A549 (cell line): Measurements from ENCODE around the gene MCTP2. TPM values are rescaled to one million over a fixed set of nuclear protein-coding genes. Genes with fewer than 3 reads are reported as not detected.

ENCODE experiments used
- ATAC-seq, 2 experiments: fragments of 200-7000 bp in 1 of 2; fragments of >200 bp in 1 of 2; cut with Nextera tagmentation in 1 of 2; cut with Tn5 transposase in 1 of 2; 3 replicates each; pipeline versions ENCODE4 v1.8.0 to v1.9.1; 2018 to 2020; ENCODE audit warnings: mild to moderate bottlenecking in 1 of 2, moderate library complexity in 1 of 2
- CTCF ChIA-PET: fragments of 300-600 bp; sonication (Branson Sonifier 250); formaldehyde crosslinking; extraction: SDS; loops from one replicate; lab custom pipeline; 2021; ENCODE audit warnings: antibody characterized with exemption, inconsistent platforms; lab: Yijun Ruan, JAX
- POLR2A ChIA-PET: fragments of 350-600 bp; formaldehyde crosslinking; extraction: SDS; loops from one replicate; lab custom pipeline; 2021; ENCODE audit warnings: antibody characterized with exemption, inconsistent platforms; lab: Yijun Ruan, JAX
- DNase-seq, 2 experiments: peaks; one replicate each; pipeline versions ENCODE4 v3.0.0 to v3.0.0-alpha.2; 2011 to 2016; ENCODE audit warnings: low read depth in 1 of 2, low spot score in 1 of 2
- FAIRE-seq: peaks from 2 replicates; lab custom pipeline; 2011; peaks lifted over from hg19 to GRCh38; lab: Jason Lieb, UNC
- H3K27ac ChIP-seq, 2 experiments: fragments of >200 bp; sonication (Bioruptor Twin); formaldehyde crosslinking; 3 replicates each; pipeline ENCODE4 v1.5.1; 2016 to 2017
- H3K4me1 ChIP-seq: fragments of >200 bp; sonication (Bioruptor Twin); formaldehyde crosslinking; 3 replicates; pipeline ENCODE4 v1.6.1; 2016
- H3K4me2 ChIP-seq: fragments of >200 bp; sonication (Bioruptor Twin); formaldehyde crosslinking; 3 replicates; pipeline ENCODE4 v1.6.1; 2016
- H3K4me3 ChIP-seq: fragments of >200 bp; sonication (Bioruptor Twin); formaldehyde crosslinking; 3 replicates; pipeline ENCODE4 v1.5.1; 2016
- H3K9me3 ChIP-seq: fragments of >200 bp; sonication (Bioruptor Twin); formaldehyde crosslinking; 3 replicates; pipeline ENCODE4 v1.6.1; 2016
- BHLHE40 ChIP-seq: IDR thresholded peaks from 2 replicates; pipeline ENCODE4 v1.6.1; 2012; ENCODE audit warnings: low read depth, low read length, inconsistent platforms
- CEBPB ChIP-seq, 2 experiments: fragments of >200 bp in 1 of 2; sonication (Bioruptor Twin) in 1 of 2; formaldehyde crosslinking in 1 of 2; IDR thresholded peaks; 2 replicates each; pipeline ENCODE4 v1.6.1; 2012 to 2016
- CHD4 ChIP-seq: fragments of 200-600 bp; sonication (generic); IDR thresholded peaks from 2 replicates; pipeline ENCODE4 v1.6.1; 2016; ENCODE audit warnings: antibody characterized with exemption, mild to moderate bottlenecking, borderline replicate concordance
- EP300 ChIP-seq, 2 experiments: fragments of >200 bp; sonication (Bioruptor Twin); formaldehyde crosslinking; IDR thresholded peaks; 2 replicates in 1 of 2; 3 replicates in 1 of 2; pipeline ENCODE4 v1.6.1; 2016 to 2017
- FOSL2 ChIP-seq, 2 experiments: fragments of 450-650 bp in 1 of 2; fragments of >200 bp in 1 of 2; sonication (Bioruptor Twin) in 1 of 2; formaldehyde crosslinking; IDR thresholded peaks; 2 replicates each; pipeline versions ENCODE4 v1.5.0 to v1.6.1; 2016 to 2020; ENCODE audit warnings: mild to moderate bottlenecking in 1 of 2, moderate library complexity in 1 of 2
- GATA3 ChIP-seq: IDR thresholded peaks from 2 replicates; pipeline ENCODE4 v1.6.1; 2012; ENCODE audit warnings: borderline replicate concordance
- HDAC2 ChIP-seq: fragments of 200-600 bp; sonication (generic); IDR thresholded peaks from 2 replicates; pipeline ENCODE4 v1.6.1; 2016
- HEYL ChIP-seq: fragments of 250-450 bp; sonication (Bioruptor Pico); IDR thresholded peaks from 2 replicates; pipeline ENCODE4 v1.8.0; 2021; ENCODE audit warnings: mild to moderate bottlenecking, moderate library complexity
- HOXA7 ChIP-seq: fragments of 250-450 bp; sonication (Bioruptor Pico); IDR thresholded peaks from 2 replicates; pipeline ENCODE4 v1.5.0; 2020; ENCODE audit warnings: mild to moderate bottlenecking, moderate library complexity
- HOXB13 ChIP-seq: fragments of 250-450 bp; sonication (Bioruptor Pico); IDR thresholded peaks from 2 replicates; pipeline ENCODE4 v1.5.0; 2020; ENCODE audit warnings: low read depth, mild to moderate bottlenecking, moderate library complexity
- HOXB5 ChIP-seq: fragments of 250-450 bp; sonication (Bioruptor Pico); IDR thresholded peaks from 2 replicates; pipeline ENCODE4 v1.5.0; 2020; ENCODE audit warnings: mild to moderate bottlenecking, moderate library complexity
- JUN ChIP-seq, 2 experiments: fragments of >200 bp; sonication (Bioruptor Twin); formaldehyde crosslinking; IDR thresholded peaks; 2 replicates in 1 of 2; 3 replicates in 1 of 2; pipeline ENCODE4 v1.6.1; 2016 to 2017
- MAFK ChIP-seq: fragments of 450-650 bp; IDR thresholded peaks from 2 replicates; pipeline ENCODE4 v1.6.1; 2014; ENCODE audit not compliant: partially characterized antibody
- MAZ ChIP-seq: fragments of 150-350 bp; IDR thresholded peaks from 2 replicates; pipeline ENCODE4 v1.6.1; 2014; ENCODE audit warnings: antibody characterized with exemption, low read depth, low read length, borderline replicate concordance
- POLR2AphosphoS2 ChIP-seq: conservative IDR thresholded peaks from 2 replicates; pipeline ENCODE4 v1.6.1; 2012; ENCODE audit warnings: low read length, improper control_type of control experiment, inconsistent platforms
- RAD21 ChIP-seq, 2 experiments: fragments of >200 bp in 1 of 2; sonication (Bioruptor Twin) in 1 of 2; formaldehyde crosslinking in 1 of 2; IDR thresholded peaks in 1 of 2; conservative IDR thresholded peaks in 1 of 2; 2 replicates in 1 of 2; 3 replicates in 1 of 2; pipeline ENCODE4 v1.6.1; 2012 to 2018; ENCODE audit warnings: inconsistent platforms in 1 of 2
- RCOR1 ChIP-seq: fragments of 150-350 bp; IDR thresholded peaks from 2 replicates; pipeline ENCODE4 v1.6.1; 2014; ENCODE audit warnings: antibody characterized with exemption, low read length, low read depth
- RNF2 ChIP-seq: fragments of 200-600 bp; sonication (generic); IDR thresholded peaks from 2 replicates; pipeline ENCODE4 v1.6.1; 2016; ENCODE audit warnings: low read depth, mild to moderate bottlenecking, antibody characterized with exemption, moderate library complexity, borderline replicate concordance
- SREBF2 ChIP-seq: fragments of 450-650 bp; IDR thresholded peaks from 2 replicates; pipeline ENCODE4 v1.6.1; 2014; ENCODE audit warnings: mild to moderate bottlenecking, moderate library complexity
- TP53 ChIP-seq: fragments of 250-450 bp; sonication (Bioruptor Pico); IDR thresholded peaks from 2 replicates; pipeline ENCODE4 v1.5.0; 2021; ENCODE audit warnings: mild to moderate bottlenecking, moderate library complexity
- WGBS: methylation state at CpG from one replicate; pipeline ENCODE4 v1.1.6; 2017; ENCODE audit errors: missing lambda C conversion rate; 5-methylcytosine and 5-hydroxymethylcytosine counted together
- polyA plus RNA-seq, 4 experiments: library from polyadenylated mRNA; depleted of rRNA in 3 of 4; stranded (reverse); fragments of >200 nt; fragmentation: RNase III in 1 of 4; extraction: RNeasy Plus Mini Kit Qiagen cat#74134 plus additional on column Dnase treatment in 1 of 4; gene quantifications; 2 replicates in 3 of 4; 3 replicates in 1 of 4; pipeline ENCODE4 v1.2.3, GENCODE V29; 2011 to 2017
- TF ChIP-seq, protein P1 (sequence below): IDR thresholded peaks from 2 replicates; pipeline ENCODE4 v1.6.1; 2012

MCTP2 gene
- polyA plus RNA-seq, 2 of the 4 experiments (the other 2 are of a cell fraction), result not detected

DNA sequence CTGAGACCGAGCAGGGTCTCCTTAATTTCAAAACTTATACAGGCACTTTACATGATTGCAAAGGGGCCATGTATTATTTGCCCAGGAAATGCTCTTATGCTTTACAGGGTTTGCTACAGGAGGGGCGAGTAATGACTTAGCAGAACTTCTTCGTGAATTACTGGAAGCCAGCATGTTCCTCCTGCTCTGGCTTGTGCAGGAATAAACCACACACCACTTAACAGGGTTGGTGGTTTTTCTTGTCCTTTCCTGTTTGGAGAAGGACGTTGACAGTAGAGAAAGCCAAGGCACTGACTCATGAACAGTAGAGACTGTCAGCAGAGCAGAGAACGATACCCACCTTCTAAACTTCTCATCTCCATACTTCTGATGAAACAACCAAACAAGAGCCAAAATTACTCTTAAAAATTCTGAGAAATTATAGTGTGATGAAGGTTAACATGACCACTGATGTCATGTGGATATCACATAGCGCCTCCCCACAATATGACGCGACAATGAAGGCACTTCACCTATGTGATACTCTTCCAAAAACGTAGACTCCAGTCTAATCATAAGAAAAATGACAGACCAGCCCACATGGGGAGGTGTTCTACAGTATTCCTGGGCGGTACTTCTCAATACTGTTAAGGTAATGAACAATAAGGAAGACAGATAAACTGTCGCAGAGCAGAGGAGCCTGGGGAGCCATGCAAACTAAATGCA lies 24.7 kb upstream of the MCTP2 start:
- no peak overlapping the region for H3K4me2 ChIP-seq
- FAIRE-seq (peak; percentile 7), DNase-seq (no peak), ATAC-seq (no peak)
- H3K4me3 ChIP-seq, result no peak overlapping the region
- no peak overlapping the region for H3K27ac ChIP-seq
- POLR2A ChIA-PET, result no interaction called here
- CTCF ChIA-PET, result no interaction called here
- H3K9me3 ChIP-seq, result no peaks in the 10 kb centered on the region; the same call in 2 of the 3 replicates
- 22% methylated on average over 11 of the region's 11 CpGs for WGBS
- H3K4me1 ChIP-seq, result no peaks in the 10 kb centered on the region
- TF ChIP-seq HDAC2, result no peak
- no peak for TF ChIP-seq FOSL2 (IDR thresholded peaks at IDR 0.05)
- TF ChIP-seq FOSL2 (CRISPR knock-in tag; IDR thresholded peaks at IDR 0.05), result no peak
- TF ChIP-seq RCOR1, result no peak
- TF ChIP-seq HOXB13, result no peak
- TF ChIP-seq, all 56 proteins: peak for 0

GRCh38 chr15:94212291-94212690 lies 19.1 kb upstream of the MCTP2 start:
- Histone ChIP-seq H3K4me3 (no peak overlapping the region), H3K9me3 (0 out of 3 replicates have a peak, but pooled peaks cover 4% of the 10 kb centered on the region), H3K4me1 (no peaks in the 10 kb centered on the region), H3K4me2 (no peak overlapping the region), H3K27ac (no peak overlapping the region)
- DNase-seq, result no peak
- TF ChIP-seq HEYL (CRISPR knock-in tag) (no peak), HDAC2 (no peak), GATA3 (no peak), CHD4 (no peak), SREBF2 (no peak), MAFK (no peak), JUN (IDR thresholded peaks at IDR 0.05) (no peak)
- no peak for FAIRE-seq
- CTCF ChIA-PET, result no interaction called here
- ATAC-seq, result no peak
- POLR2A ChIA-PET, result no interaction called here
- whole genome bisulfite sequencing, result 3% methylated on average over 5 of the region's 5 CpGs

GRCh38 chr15:94225616-94226015 lies 5.7 kb upstream of the MCTP2 start:
- H3K27ac ChIP-seq, result no peak overlapping the region
- DNase-seq (no peak), ATAC-seq (no peak), FAIRE-seq (no peak)
- H3K4me3 ChIP-seq, result no peak overlapping the region
- no peak overlapping the region for H3K4me2 ChIP-seq
- TF ChIP-seq HOXB5 (CRISPR knock-in tag), result no peak
- TF ChIP-seq HOXA7 (CRISPR knock-in tag), result no peak
- no peak for TF ChIP-seq POLR2AphosphoS2
- TF ChIP-seq FOSL2 (IDR thresholded peaks at IDR 0.05), result no peak
- no peak for TF ChIP-seq FOSL2 (CRISPR knock-in tag; IDR thresholded peaks at IDR 0.05)
- TF ChIP-seq TP53, result no peak
- TF ChIP-seq, protein P1, sequence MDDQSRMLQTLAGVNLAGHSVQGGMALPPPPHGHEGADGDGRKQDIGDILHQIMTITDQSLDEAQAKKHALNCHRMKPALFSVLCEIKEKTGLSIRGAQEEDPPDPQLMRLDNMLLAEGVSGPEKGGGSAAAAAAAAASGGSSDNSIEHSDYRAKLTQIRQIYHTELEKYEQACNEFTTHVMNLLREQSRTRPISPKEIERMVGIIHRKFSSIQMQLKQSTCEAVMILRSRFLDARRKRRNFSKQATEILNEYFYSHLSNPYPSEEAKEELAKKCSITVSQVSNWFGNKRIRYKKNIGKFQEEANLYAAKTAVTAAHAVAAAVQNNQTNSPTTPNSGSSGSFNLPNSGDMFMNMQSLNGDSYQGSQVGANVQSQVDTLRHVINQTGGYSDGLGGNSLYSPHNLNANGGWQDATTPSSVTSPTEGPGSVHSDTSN, result no peak
- no peak for TF ChIP-seq GATA3
- no peak for TF ChIP-seq BHLHE40
- H3K9me3 ChIP-seq, result no peaks in the 10 kb centered on the region
- 3% methylated on average over 2 of the region's 2 CpGs for WGBS
- CTCF ChIA-PET, result no interaction called here
- POLR2A ChIA-PET, result no interaction called here
- no peaks in the 10 kb centered on the region for H3K4me1 ChIP-seq

- H3K27ac ChIP-seq, result no peak overlapping the region
- no peak overlapping the region for H3K4me3 ChIP-seq
- CTCF ChIA-PET, result no interaction called here
- ATAC-seq (no peak), DNase-seq (no peak), FAIRE-seq (no peak)
- no peak overlapping the region for H3K4me2 ChIP-seq
- no peaks in the 10 kb centered on the region for H3K4me1 ChIP-seq
- WGBS, result 3% methylated on average over 2 of the region's 2 CpGs
- TF ChIP-seq HOXA7 (CRISPR knock-in tag), result no peak
- TF ChIP-seq RAD21 (conservative IDR thresholded peaks at IDR 0.05 in 1 of 2, IDR thresholded peaks at IDR 0.05 in 1 of 2), result no peak
- no peak for TF ChIP-seq MAZ
- TF ChIP-seq EP300 (IDR thresholded peaks at IDR 0.05), result no peak
- TF ChIP-seq RNF2, result no peak
- TF ChIP-seq CEBPB (IDR thresholded peaks at IDR 0.05), result no peak
- POLR2A ChIA-PET, result no interaction called here
- no peaks in the 10 kb centered on the region; the same call in 2 of the 3 replicates for H3K9me3 ChIP-seq
These were observed 2.8 kb upstream of the MCTP2 start for GRCh38 chr15:94228611-94229010.
